ENCODE data around the gene ALDH3B2.

Gene ALDH3B2

DNA sequence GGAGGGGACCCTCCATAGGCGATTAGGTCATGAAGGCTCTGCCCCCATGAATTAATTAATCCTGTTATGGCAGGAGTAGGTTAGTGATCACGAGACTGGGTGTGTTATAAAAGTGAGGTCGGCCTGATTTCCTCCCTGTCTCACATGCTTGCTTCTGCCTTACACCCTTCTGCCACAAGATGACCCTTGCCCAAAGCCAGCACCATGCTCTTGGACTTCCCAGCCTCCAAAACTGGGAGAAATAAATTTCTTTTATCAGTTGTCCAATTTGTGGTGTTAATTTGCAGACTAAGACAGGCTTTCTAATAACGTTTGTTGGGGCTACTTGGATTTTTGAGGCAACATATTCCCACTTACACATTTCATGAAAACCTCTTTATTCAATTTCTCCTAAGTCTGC lies 23.4 kb upstream of the ALDH3B2 start:
- Histone ChIP-seq H3K27ac (ENCODE audit: extremely low read depth, low read depth, low read length) (no peak overlapping the region), H3K4me3 (ENCODE audit: low read depth, low read length) (no peak overlapping the region), H3K9me3 (ENCODE audit: control insufficient read depth, insufficient read depth, low read depth, low read length) (no peaks in the 10 kb centered on the region), H3K36me3 (ENCODE audit: control insufficient read depth in 2 of 2, insufficient read depth in 1 of 2, low read length in 2 of 2) (no peaks in the 10 kb centered on the region), H3K4me1 (ENCODE audit: control insufficient read depth, insufficient read depth, low read length) (no peaks in the 10 kb centered on the region)
- CTCF ChIA-PET: interaction anchor here (1.0 kb wide), 1 partner anchor 63 kb away, joined by 3 read pairs; no protein-coding TSS in a partner anchor
- no peak for TF ChIP-seq MZF1 (tag by site-specific recombination; IDR thresholded peaks at IDR 0.05; ENCODE audit: borderline replicate concordance)
- TF ChIP-seq TRIM28 (IDR thresholded peaks at IDR 0.05; ENCODE audit: borderline replicate concordance, low read length): no peak
- TF ChIP-seq, protein P1, sequence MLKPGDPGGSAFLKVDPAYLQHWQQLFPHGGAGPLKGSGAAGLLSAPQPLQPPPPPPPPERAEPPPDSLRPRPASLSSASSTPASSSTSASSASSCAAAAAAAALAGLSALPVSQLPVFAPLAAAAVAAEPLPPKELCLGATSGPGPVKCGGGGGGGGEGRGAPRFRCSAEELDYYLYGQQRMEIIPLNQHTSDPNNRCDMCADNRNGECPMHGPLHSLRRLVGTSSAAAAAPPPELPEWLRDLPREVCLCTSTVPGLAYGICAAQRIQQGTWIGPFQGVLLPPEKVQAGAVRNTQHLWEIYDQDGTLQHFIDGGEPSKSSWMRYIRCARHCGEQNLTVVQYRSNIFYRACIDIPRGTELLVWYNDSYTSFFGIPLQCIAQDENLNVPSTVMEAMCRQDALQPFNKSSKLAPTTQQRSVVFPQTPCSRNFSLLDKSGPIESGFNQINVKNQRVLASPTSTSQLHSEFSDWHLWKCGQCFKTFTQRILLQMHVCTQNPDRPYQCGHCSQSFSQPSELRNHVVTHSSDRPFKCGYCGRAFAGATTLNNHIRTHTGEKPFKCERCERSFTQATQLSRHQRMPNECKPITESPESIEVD (tag by site-specific recombination; IDR thresholded peaks at IDR 0.05): no peak
- TF ChIP-seq OVOL3 (tag by site-specific recombination; IDR thresholded peaks at IDR 0.05): no peak
- TF ChIP-seq, protein P2, sequence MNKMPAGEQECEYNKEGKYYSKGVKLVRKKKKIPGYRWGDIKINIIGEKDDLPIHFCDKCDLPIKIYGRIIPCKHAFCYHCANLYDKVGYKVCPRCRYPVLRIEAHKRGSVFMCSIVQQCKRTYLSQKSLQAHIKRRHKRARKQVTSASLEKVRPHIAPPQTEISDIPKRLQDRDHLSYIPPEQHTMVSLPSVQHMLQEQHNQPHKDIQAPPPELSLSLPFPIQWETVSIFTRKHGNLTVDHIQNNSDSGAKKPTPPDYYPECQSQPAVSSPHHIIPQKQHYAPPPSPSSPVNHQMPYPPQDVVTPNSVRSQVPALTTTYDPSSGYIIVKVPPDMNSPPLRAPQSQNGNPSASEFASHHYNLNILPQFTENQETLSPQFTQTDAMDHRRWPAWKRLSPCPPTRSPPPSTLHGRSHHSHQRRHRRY (tag by site-specific recombination; IDR thresholded peaks at IDR 0.05): no peak
- TF ChIP-seq ZNF221 (tag by site-specific recombination; IDR thresholded peaks at IDR 0.05; ENCODE audit: borderline replicate concordance): no peak
- TF ChIP-seq, protein P3, sequence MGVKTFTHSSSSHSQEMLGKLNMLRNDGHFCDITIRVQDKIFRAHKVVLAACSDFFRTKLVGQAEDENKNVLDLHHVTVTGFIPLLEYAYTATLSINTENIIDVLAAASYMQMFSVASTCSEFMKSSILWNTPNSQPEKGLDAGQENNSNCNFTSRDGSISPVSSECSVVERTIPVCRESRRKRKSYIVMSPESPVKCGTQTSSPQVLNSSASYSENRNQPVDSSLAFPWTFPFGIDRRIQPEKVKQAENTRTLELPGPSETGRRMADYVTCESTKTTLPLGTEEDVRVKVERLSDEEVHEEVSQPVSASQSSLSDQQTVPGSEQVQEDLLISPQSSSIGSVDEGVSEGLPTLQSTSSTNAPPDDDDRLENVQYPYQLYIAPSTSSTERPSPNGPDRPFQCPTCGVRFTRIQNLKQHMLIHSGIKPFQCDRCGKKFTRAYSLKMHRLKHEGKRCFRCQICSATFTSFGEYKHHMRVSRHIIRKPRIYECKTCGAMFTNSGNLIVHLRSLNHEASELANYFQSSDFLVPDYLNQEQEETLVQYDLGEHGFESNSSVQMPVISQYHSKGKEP (tag by site-specific recombination; IDR thresholded peaks at IDR 0.05): no peak
- TF ChIP-seq EGR2 (tag by site-specific recombination; IDR thresholded peaks at IDR 0.05; ENCODE audit: low read depth): no peak
- TF ChIP-seq ZBTB21 (tag by site-specific recombination; IDR thresholded peaks at IDR 0.05): no peak
- no peak for TF ChIP-seq ZNF335 (tag by site-specific recombination; conservative IDR thresholded peaks at IDR 0.05)
- no peak for TF ChIP-seq PRDM1 (tag by site-specific recombination; IDR thresholded peaks at IDR 0.05)
- TF ChIP-seq, protein P4, sequence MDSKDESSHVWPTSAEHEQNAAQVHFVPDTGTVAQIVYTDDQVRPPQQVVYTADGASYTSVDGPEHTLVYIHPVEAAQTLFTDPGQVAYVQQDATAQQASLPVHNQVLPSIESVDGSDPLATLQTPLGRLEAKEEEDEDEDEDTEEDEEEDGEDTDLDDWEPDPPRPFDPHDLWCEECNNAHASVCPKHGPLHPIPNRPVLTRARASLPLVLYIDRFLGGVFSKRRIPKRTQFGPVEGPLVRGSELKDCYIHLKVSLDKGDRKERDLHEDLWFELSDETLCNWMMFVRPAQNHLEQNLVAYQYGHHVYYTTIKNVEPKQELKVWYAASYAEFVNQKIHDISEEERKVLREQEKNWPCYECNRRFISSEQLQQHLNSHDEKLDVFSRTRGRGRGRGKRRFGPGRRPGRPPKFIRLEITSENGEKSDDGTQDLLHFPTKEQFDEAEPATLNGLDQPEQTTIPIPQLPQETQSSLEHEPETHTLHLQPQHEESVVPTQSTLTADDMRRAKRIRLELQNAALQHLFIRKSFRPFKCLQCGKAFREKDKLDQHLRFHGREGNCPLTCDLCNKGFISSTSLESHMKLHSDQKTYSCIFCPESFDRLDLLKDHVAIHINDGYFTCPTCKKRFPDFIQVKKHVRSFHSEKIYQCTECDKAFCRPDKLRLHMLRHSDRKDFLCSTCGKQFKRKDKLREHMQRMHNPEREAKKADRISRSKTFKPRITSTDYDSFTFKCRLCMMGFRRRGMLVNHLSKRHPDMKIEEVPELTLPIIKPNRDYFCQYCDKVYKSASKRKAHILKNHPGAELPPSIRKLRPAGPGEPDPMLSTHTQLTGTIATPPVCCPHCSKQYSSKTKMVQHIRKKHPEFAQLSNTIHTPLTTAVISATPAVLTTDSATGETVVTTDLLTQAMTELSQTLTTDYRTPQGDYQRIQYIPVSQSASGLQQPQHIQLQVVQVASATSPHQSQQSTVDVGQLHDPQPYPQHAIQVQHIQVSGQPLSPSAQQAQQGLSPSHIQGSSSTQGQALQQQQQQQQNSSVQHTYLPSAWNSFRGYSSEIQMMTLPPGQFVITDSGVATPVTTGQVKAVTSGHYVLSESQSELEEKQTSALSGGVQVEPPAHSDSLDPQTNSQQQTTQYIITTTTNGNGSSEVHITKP (tag by site-specific recombination; IDR thresholded peaks at IDR 0.05): no peak
- TF ChIP-seq ZNF391 (tag by site-specific recombination; IDR thresholded peaks at IDR 0.05; ENCODE audit: borderline replicate concordance, low read depth): no peak
- POLR2A ChIA-PET: no interaction called here

DNA sequence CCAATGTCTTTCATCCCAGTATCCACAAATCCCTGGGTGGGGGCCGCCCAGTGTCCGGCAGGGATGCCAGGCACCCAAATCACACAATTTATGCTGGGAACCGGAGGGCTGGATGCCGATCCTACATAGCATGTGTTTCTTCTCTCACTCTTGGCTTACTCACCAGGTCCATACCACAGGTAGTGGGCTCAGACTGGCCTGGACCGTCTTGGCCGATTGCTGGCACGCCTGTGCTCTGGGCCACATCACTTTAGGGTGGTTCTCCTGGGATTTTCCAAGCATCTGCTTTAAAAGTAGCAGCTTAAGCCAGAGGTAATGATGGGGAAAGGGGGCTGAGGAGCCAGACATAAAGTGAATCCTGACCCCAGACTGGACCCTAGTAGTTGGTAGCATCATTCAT lies 22.6 kb upstream of the ALDH3B2 start:
- ChIA-PET POLR2A (no interaction called here), CTCF (interaction anchor here (1.0 kb wide), 1 partner anchor 62 kb away, joined by 3 read pairs; no protein-coding TSS in a partner anchor)
- Histone ChIP-seq H3K9me3 (ENCODE audit: control insufficient read depth, insufficient read depth, low read depth, low read length) (no peaks in the 10 kb centered on the region), H3K36me3 (ENCODE audit: control insufficient read depth in 2 of 2, insufficient read depth in 1 of 2, low read length in 2 of 2) (no peaks in the 10 kb centered on the region), H3K4me3 (ENCODE audit: low read depth, low read length) (no peak overlapping the region), H3K27ac (ENCODE audit: extremely low read depth, low read depth, low read length) (no peak overlapping the region), H3K4me1 (ENCODE audit: control insufficient read depth, insufficient read depth, low read length) (no peaks in the 10 kb centered on the region)
- TF ChIP-seq, protein P5, sequence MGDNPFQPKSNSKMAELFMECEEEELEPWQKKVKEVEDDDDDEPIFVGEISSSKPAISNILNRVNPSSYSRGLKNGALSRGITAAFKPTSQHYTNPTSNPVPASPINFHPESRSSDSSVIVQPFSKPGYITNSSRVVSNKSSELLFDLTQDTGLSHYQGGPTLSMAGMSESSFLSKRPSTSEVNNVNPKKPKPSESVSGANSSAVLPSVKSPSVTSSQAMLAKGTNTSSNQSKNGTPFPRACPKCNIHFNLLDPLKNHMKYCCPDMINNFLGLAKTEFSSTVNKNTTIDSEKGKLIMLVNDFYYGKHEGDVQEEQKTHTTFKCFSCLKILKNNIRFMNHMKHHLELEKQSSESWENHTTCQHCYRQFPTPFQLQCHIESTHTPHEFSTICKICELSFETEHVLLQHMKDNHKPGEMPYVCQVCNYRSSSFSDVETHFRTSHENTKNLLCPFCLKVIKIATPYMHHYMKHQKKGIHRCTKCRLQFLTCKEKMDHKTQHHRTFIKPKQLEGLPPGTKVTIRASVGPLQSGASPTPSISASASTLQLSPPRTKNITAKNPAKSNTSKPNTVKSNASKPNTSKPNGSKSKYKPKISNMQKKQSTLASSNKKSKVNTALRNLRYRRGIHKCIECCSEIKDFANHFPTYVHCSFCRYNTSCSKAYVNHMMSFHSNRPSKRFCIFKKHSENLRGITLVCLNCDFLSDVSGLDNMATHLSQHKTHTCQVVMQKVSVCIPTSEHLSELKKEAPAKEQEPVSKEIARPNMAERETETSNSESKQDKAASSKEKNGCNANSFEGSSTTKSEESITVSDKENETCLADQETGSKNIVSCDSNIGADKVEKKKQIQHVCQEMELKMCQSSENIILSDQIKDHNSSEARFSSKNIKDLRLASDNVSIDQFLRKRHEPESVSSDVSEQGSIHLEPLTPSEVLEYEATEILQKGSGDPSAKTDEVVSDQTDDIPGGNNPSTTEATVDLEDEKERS (tag by site-specific recombination; IDR thresholded peaks at IDR 0.05): no peak
- TF ChIP-seq ZNF311 (tag by site-specific recombination; IDR thresholded peaks at IDR 0.05; ENCODE audit: borderline replicate concordance) (no peak), ZSCAN30 (tag by site-specific recombination; IDR thresholded peaks at IDR 0.05) (no peak), KLF8 (tag by site-specific recombination; IDR thresholded peaks at IDR 0.05) (no peak), ZNF211 (tag by site-specific recombination; IDR thresholded peaks at IDR 0.05; ENCODE audit: low read depth) (no peak)
